Measurements from ENCODE around the gene SGCA. TPM values are rescaled to one million over a fixed set of nuclear protein-coding genes. Genes with fewer than 3 reads are reported as not detected.

SGCA gene
- total and polyA plus RNA-seq, 9 of the 15 experiments (the other 6 are each of a cell fraction or from before 2014, with no cell fraction given) = not detected

DNA sequence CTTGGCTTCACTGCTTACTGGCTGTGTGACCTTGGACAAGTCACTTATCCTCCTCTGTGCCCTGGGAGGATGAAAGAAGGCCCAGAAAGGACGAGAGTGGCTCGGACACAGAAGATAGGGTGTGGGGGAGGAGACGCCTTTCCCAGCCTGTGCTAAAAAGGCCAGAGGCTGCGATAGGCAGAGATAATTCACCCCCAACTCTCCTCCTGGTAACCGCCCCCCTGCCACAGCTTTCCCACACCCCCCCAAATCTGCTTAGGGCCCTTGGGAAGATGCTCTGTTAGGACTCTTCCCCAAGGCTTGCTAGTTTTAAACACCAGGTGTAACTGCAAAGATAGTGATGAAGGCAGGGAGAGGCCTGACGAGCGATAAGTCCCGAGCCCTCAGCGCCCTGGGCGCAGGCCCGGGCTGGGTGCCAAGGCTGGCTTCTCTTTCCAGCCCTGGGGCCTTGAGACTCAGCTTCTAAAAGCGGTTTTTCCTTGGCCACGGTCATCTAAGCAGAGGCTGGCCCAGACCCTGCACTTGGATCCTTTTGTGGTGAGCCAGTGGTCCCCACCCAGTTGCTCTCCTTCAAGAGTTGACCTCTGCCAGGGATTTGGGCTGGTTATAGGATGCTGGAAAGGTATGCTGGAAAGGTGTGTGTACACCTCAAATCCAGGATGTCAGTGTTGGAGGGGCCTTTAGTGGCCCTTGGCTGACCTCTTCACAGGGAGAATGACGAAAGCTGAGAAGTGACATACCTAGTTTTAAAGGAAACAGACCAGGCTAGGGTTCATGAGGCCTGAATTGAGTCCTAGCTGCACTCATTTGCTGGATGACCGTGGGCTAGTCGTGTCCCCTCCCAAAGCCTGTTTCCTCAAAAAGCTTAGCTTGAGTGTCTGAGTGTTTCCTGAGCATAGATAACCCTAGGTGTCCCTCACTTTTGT, 11.9 kb upstream of the SGCA start (continued):
- TF ChIP-seq, protein P1, sequence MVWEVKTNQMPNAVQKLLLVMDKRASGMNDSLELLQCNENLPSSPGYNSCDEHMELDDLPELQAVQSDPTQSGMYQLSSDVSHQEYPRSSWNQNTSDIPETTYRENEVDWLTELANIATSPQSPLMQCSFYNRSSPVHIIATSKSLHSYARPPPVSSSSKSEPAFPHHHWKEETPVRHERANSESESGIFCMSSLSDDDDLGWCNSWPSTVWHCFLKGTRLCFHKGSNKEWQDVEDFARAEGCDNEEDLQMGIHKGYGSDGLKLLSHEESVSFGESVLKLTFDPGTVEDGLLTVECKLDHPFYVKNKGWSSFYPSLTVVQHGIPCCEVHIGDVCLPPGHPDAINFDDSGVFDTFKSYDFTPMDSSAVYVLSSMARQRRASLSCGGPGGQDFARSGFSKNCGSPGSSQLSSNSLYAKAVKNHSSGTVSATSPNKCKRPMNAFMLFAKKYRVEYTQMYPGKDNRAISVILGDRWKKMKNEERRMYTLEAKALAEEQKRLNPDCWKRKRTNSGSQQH (CRISPR knock-in tag; IDR thresholded peaks at IDR 0.05) = no peak
- TF ChIP-seq, protein P2, sequence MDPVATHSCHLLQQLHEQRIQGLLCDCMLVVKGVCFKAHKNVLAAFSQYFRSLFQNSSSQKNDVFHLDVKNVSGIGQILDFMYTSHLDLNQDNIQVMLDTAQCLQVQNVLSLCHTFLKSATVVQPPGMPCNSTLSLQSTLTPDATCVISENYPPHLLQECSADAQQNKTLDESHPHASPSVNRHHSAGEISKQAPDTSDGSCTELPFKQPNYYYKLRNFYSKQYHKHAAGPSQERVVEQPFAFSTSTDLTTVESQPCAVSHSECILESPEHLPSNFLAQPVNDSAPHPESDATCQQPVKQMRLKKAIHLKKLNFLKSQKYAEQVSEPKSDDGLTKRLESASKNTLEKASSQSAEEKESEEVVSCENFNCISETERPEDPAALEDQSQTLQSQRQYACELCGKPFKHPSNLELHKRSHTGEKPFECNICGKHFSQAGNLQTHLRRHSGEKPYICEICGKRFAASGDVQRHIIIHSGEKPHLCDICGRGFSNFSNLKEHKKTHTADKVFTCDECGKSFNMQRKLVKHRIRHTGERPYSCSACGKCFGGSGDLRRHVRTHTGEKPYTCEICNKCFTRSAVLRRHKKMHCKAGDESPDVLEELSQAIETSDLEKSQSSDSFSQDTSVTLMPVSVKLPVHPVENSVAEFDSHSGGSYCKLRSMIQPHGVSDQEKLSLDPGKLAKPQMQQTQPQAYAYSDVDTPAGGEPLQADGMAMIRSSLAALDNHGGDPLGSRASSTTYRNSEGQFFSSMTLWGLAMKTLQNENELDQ (CRISPR knock-in tag; IDR thresholded peaks at IDR 0.05; ENCODE audit: borderline replicate concordance) = no peak
- peak; percentile 70; the same call in 1 of the 2 replicates for TF ChIP-seq LCOR (CRISPR knock-in tag; IDR thresholded peaks at IDR 0.05)
- no peak for TF ChIP-seq RBM22 (IDR thresholded peaks at IDR 0.05; ENCODE audit: low read depth, low read length, poor library complexity, severe bottlenecking)
- no peak for TF ChIP-seq ZNF274 (IDR thresholded peaks at IDR 0.05; ENCODE audit: borderline replicate concordance, low read depth, low read length)
- no peak for TF ChIP-seq ZHX1 (conservative IDR thresholded peaks at IDR 0.05; ENCODE audit: low read length)
- TF ChIP-seq SRSF9 (IDR thresholded peaks at IDR 0.05; ENCODE audit: borderline replicate concordance, low read depth, low read length) = no peak
- TF ChIP-seq BHLHE40 (IDR thresholded peaks at IDR 0.05; ENCODE audit: low read length) = no peak
- no peak for TF ChIP-seq E2F6 (IDR thresholded peaks at IDR 0.05; ENCODE audit: borderline replicate concordance in 1 of 2, extremely low read depth in 1 of 2, insufficient read depth in 1 of 2, insufficient read length in 1 of 2, low read depth in 1 of 2, low read length in 1 of 2, poor library complexity in 1 of 2, severe bottlenecking in 1 of 2)
- TF ChIP-seq ZNF133 (CRISPR knock-in tag; IDR thresholded peaks at IDR 0.05) = no peak
- TF ChIP-seq TAF1 (IDR thresholded peaks at IDR 0.05; ENCODE audit: control insufficient read depth, extremely low read depth, insufficient read depth, low read length, severe bottlenecking) = no peak
- TF ChIP-seq EZH2 (IDR thresholded peaks at IDR 0.05; ENCODE audit: borderline replicate concordance, low read depth, low read length) = no peak
- peak; percentile 80 for TF ChIP-seq ZFP36 (IDR thresholded peaks at IDR 0.05; ENCODE audit: low read depth, low read length, partially characterized antibody)
- no peak for TF ChIP-seq HMG20A (CRISPR knock-in tag; conservative IDR thresholded peaks at IDR 0.05)
- no peak for TF ChIP-seq TARDBP (IDR thresholded peaks at IDR 0.05)
- peak; percentile 76 to 84 for TF ChIP-seq KDM1A (IDR thresholded peaks at IDR 0.05)
- no peak for TF ChIP-seq MAFK (IDR thresholded peaks at IDR 0.05; ENCODE audit: low read length)
- TF ChIP-seq RBBP5 (IDR thresholded peaks at IDR 0.05; ENCODE audit: borderline replicate concordance, insufficient read depth, low read length, poor library complexity, severe bottlenecking) = no peak
- no peak for TF ChIP-seq ZBTB1 (CRISPR knock-in tag; IDR thresholded peaks at IDR 0.05; ENCODE audit: borderline replicate concordance, low read depth)
